CD14-positive monocyte (primary cell): ENCODE results near the gene DNAH11. TPM values are rescaled to one million over a fixed set of nuclear protein-coding genes. Genes with fewer than 3 reads are reported as not detected.

Experiments
- DNase-seq, 3 donors: peaks; one replicate each; pipeline ENCODE4 v3.0.0-alpha.2; 2011 to 2022
- H2AFZ ChIP-seq: 2 replicates; pipeline ENCODE4 v1.6.0; 2012; ENCODE audit warnings: mild to moderate bottlenecking, low read depth, low read length, inconsistent platforms; ENCODE audit not compliant: insufficient read depth, poor library complexity, severe bottlenecking
- H3K27ac ChIP-seq, 2 donors: 1 replicate in 1 of 2; 2 replicates in 1 of 2; pipeline ENCODE4 v1.5.1; 2012 to 2013; ENCODE audit warnings: low read length in 2 of 2, control low read depth in 1 of 2, inconsistent platforms in 1 of 2, low read depth in 1 of 2, mild to moderate bottlenecking in 1 of 2
- H3K27me3 ChIP-seq, 2 donors: one replicate each; pipeline versions ENCODE4 v1.6.0 to v1.6.1; 2011 to 2013; ENCODE audit warnings: low read length in 2 of 2; ENCODE audit not compliant: control insufficient read depth in 2 of 2, insufficient read depth in 2 of 2
- H3K36me3 ChIP-seq, 2 donors: replicated peaks in 1 of 2; 1 replicate in 1 of 2; 2 replicates in 1 of 2; pipeline versions ENCODE4 v1.5.1 to v1.6.1; 2012 to 2013; ENCODE audit warnings: low read length in 2 of 2, control low read depth in 1 of 2, inconsistent platforms in 1 of 2, mild to moderate bottlenecking in 1 of 2; ENCODE audit not compliant: insufficient read depth in 2 of 2, control insufficient read depth in 1 of 2
- H3K4me1 ChIP-seq, 2 donors: 1 replicate in 1 of 2; 2 replicates in 1 of 2; pipeline versions ENCODE4 v1.5.1 to v1.6.1; 2012 to 2013; ENCODE audit warnings: low read length in 2 of 2, control low read depth in 1 of 2, inconsistent platforms in 1 of 2, mild to moderate bottlenecking in 1 of 2, moderate library complexity in 1 of 2; ENCODE audit not compliant: insufficient read depth in 2 of 2, control insufficient read depth in 1 of 2
- H3K4me2 ChIP-seq: replicated peaks from 2 replicates; pipeline ENCODE3; 2012; ENCODE audit warnings: low read length, moderate library complexity, mild to moderate bottlenecking; ENCODE audit not compliant: poor library complexity, severe bottlenecking; ENCODE audit errors: extremely low read depth
- H3K4me3 ChIP-seq, 3 experiments: fragments of 200-600 bp in 1 of 3; sonication (generic) in 1 of 3; replicated peaks in 1 of 3; 1 replicate in 2 of 3; 2 replicates in 1 of 3; pipeline ENCODE4 v1.5.1; 2011 to 2013; ENCODE audit warnings: low read length in 3 of 3, mild to moderate bottlenecking in 3 of 3, control low read depth in 2 of 3, low read depth in 2 of 3, inconsistent platforms in 1 of 3, moderate library complexity in 1 of 3
- H3K79me2 ChIP-seq: 2 replicates; pipeline ENCODE4 v1.6.0; 2012; ENCODE audit warnings: mild to moderate bottlenecking, control low read depth, inconsistent platforms, low read length, moderate library complexity; ENCODE audit not compliant: insufficient read depth
- H3K9ac ChIP-seq: 2 replicates; pipeline ENCODE4 v1.6.0; 2017; ENCODE audit warnings: low read length, mild to moderate bottlenecking; ENCODE audit not compliant: insufficient read depth, poor library complexity, severe bottlenecking
- H3K9me3 ChIP-seq, 2 donors: replicated peaks in 1 of 2; 1 replicate in 1 of 2; 2 replicates in 1 of 2; pipeline versions ENCODE4 v1.5.1 to v1.6.1; 2012 to 2013; ENCODE audit warnings: low read length in 2 of 2, control low read depth in 1 of 2; ENCODE audit not compliant: control insufficient read depth in 1 of 2, insufficient read depth in 1 of 2
- H4K20me1 ChIP-seq: 2 replicates; pipeline ENCODE4 v1.6.0; 2012; ENCODE audit warnings: mild to moderate bottlenecking, low read length, control low read depth, moderate library complexity; ENCODE audit not compliant: insufficient read depth
- H3K27ac Mint-ChIP-seq, 7 donors: one replicate each; pipeline ENCODE4 v1.8.0; 2020; ENCODE audit warnings: mild to moderate bottlenecking in 7 of 7, mixed read lengths in 7 of 7, moderate library complexity in 6 of 7, inconsistent platforms in 2 of 7
- H3K27me3 Mint-ChIP-seq, 3 donors: one replicate each; pipeline ENCODE4 v1.8.0; 2021 to 2022; ENCODE audit warnings: low read depth in 3 of 3, mild to moderate bottlenecking in 3 of 3, mixed read lengths in 3 of 3, moderate library complexity in 3 of 3, inconsistent platforms in 1 of 3
- H3K36me3 Mint-ChIP-seq, 2 donors: one replicate each; pipeline ENCODE4 v1.8.0; 2020; ENCODE audit warnings: mixed read lengths in 2 of 2, inconsistent platforms in 1 of 2, mild to moderate bottlenecking in 1 of 2
- H3K4me1 Mint-ChIP-seq: one replicate; pipeline ENCODE4 v1.8.0; 2020; ENCODE audit warnings: mild to moderate bottlenecking, mixed read lengths
- H3K4me3 Mint-ChIP-seq, 2 donors: one replicate each; pipeline ENCODE4 v1.8.0; 2020; ENCODE audit warnings: mild to moderate bottlenecking in 2 of 2, mixed read lengths in 2 of 2, moderate library complexity in 1 of 2
- H3K9me3 Mint-ChIP-seq, 7 donors: one replicate each; pipeline ENCODE4 v1.8.0; 2020 to 2022; ENCODE audit warnings: mixed read lengths in 7 of 7, mild to moderate bottlenecking in 6 of 7, moderate library complexity in 6 of 7, inconsistent platforms in 2 of 7
- WGBS: methylation state at CpG from one replicate; pipeline ENCODE4 v1.1.5; 2013; ENCODE audit warnings: missing lambda C conversion rate; ENCODE audit not compliant: insufficient coverage; 5-methylcytosine and 5-hydroxymethylcytosine counted together
- intact Hi-C, 2 donors: fragments of 100-400 bp; cut with micrococcal nuclease; formaldehyde crosslinking; loops; one replicate each; pipeline versions ENCODE4 v1.15.0 to v1.15.1; 2023
- polyA plus RNA-seq, 3 donors: library from polyadenylated mRNA; depleted of rRNA in 1 of 3; unstranded in 2 of 3; stranded (reverse) in 1 of 3; fragments of 300-500 nt in 2 of 3; fragments of >200 nt in 1 of 3; fragmentation: Illumina TruSeq in 2 of 3; gene quantifications; 1 replicate in 2 of 3; 2 replicates in 1 of 3; pipeline ENCODE4 v1.2.3, GENCODE V29; 2012 to 2021
- TF ChIP-seq, protein P1 (sequence below): fragments of 200-600 bp; IDR thresholded peaks from one replicate; pipeline ENCODE4 v1.8.0; 2022; ENCODE audit warnings: antibody characterized with exemption, mild to moderate bottlenecking

Gene DNAH11
- polyA plus RNA-seq, 3 donors: not detected

DNA sequence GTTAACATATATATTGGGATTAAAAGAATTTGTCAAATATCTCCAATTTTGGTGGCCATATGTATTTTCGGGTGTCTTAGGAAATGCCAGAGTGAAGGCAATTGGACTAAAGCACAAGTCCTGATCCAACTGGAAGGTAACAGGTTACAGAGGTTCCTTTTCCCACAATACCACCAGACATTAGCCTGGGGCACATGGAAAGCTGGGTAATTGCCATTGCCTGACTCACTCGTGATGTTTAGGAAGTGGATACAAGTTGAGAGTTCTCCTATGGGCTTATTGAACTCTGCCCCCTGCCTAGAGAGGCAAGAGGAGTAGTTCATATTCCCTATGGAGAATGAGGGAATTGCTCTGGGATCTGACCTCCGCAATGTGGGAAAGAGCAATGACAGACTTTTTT, 5.7 kb downstream of the DNAH11 start:
- TF ChIP-seq, protein P1, sequence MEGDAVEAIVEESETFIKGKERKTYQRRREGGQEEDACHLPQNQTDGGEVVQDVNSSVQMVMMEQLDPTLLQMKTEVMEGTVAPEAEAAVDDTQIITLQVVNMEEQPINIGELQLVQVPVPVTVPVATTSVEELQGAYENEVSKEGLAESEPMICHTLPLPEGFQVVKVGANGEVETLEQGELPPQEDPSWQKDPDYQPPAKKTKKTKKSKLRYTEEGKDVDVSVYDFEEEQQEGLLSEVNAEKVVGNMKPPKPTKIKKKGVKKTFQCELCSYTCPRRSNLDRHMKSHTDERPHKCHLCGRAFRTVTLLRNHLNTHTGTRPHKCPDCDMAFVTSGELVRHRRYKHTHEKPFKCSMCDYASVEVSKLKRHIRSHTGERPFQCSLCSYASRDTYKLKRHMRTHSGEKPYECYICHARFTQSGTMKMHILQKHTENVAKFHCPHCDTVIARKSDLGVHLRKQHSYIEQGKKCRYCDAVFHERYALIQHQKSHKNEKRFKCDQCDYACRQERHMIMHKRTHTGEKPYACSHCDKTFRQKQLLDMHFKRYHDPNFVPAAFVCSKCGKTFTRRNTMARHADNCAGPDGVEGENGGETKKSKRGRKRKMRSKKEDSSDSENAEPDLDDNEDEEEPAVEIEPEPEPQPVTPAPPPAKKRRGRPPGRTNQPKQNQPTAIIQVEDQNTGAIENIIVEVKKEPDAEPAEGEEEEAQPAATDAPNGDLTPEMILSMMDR: no peak
- DNase-seq: no peak
- H3K9me3 ChIP-seq: no peaks in the 10 kb centered on the region
- H3K36me3 Mint-ChIP-seq: no peaks in the 10 kb centered on the region
- WGBS: no CpG with 5 or more reads among the region's 3 CpGs
- peaks cover 7 to 10% of the 10 kb centered on the region in 2 donors for H3K4me1 ChIP-seq
- H3K4me2 ChIP-seq: no peak overlapping the region
- no peak overlapping the region for H3K27ac Mint-ChIP-seq
- peaks cover 0 to 3% (median 2%) of the 10 kb centered on the region in 7 donors for H3K9me3 Mint-ChIP-seq
- H3K4me3 Mint-ChIP-seq: no peak overlapping the region
- intact Hi-C loops: no loop called here
- H3K9ac ChIP-seq: no peak overlapping the region
- H3K27me3 Mint-ChIP-seq: peaks cover 22 to 28% (median 25%) of the 10 kb centered on the region in 3 donors
- no peaks in the 10 kb centered on the region for H4K20me1 ChIP-seq
- H3K4me3 ChIP-seq: no peak overlapping the region
- no peaks in the 10 kb centered on the region for H3K36me3 ChIP-seq
- no peak overlapping the region for H2AFZ ChIP-seq
- H3K27me3 ChIP-seq: peaks cover 27 to 31% of the 10 kb centered on the region in 2 donors
- no peaks in the 10 kb centered on the region for H3K79me2 ChIP-seq
- no peak overlapping the region for H3K27ac ChIP-seq
- peaks cover 13% of the 10 kb centered on the region for H3K4me1 Mint-ChIP-seq

DNA sequence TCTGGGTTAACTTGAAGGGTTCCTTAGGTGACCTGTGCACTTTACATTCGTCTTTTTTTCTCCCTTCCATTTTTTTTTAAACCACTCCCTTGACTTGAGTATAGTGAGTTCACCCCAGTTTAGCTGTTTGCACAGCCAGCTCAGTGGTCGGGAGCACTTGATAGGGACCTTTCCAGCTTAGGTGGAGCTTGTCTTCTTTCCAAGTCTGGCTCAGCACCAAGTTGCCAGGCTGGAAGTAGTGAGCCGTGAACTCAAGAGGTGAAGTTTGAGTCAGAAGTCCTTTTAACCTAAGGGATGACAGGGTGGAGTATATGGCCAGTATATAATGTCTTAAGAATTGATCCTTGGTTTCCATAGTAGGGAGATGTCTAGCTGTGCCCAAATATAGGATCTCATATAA, 7.2 kb downstream of the DNAH11 start:
- H3K4me3 Mint-ChIP-seq: no peak overlapping the region
- H3K79me2 ChIP-seq: no peaks in the 10 kb centered on the region
- no peak overlapping the region for H3K9ac ChIP-seq
- H3K36me3 Mint-ChIP-seq: no peaks in the 10 kb centered on the region
- peaks cover 0 to 3% (median 0%) of the 10 kb centered on the region in 7 donors for H3K9me3 Mint-ChIP-seq
- no peak overlapping the region for H3K27ac Mint-ChIP-seq
- TF ChIP-seq, protein P1: no peak
- H3K36me3 ChIP-seq: no peaks in the 10 kb centered on the region
- H3K4me2 ChIP-seq: no peak overlapping the region
- peaks cover 15% of the 10 kb centered on the region in 2 donors for H3K4me1 ChIP-seq
- peaks cover 6 to 14% (median 13%) of the 10 kb centered on the region in 3 donors for H3K27me3 Mint-ChIP-seq
- H3K4me3 ChIP-seq: no peak overlapping the region
- no peak overlapping the region for H3K27ac ChIP-seq
- peaks cover 11 to 15% of the 10 kb centered on the region in 2 donors for H3K27me3 ChIP-seq
- no peaks in the 10 kb centered on the region for H4K20me1 ChIP-seq
- no peaks in the 10 kb centered on the region for H3K9me3 ChIP-seq
- 92% methylated on average over 2 of the region's 3 CpGs for WGBS
- intact Hi-C loops: no loop called here
- DNase-seq: no peak
- H2AFZ ChIP-seq: no peak overlapping the region
- H3K4me1 Mint-ChIP-seq: peaks cover 19% of the 10 kb centered on the region
